K562 (cell line): Measurements from ENCODE around the gene BCKDHB. TPM values are rescaled to one million over a fixed set of nuclear protein-coding genes. Genes with fewer than 3 reads are reported as not detected.

ENCODE experiments used
- C11orf30 ChIP-seq: fragments of 450-650 bp; IDR thresholded peaks from 2 replicates; pipeline ENCODE4 v1.6.1; 2016; ENCODE audit warnings: low read depth, mild to moderate bottlenecking
- CHCHD3 ChIP-seq: fragments of 250-450 bp; sonication (Bioruptor Pico); IDR thresholded peaks from 2 replicates; pipeline ENCODE4 v2.1.2; 2022; ENCODE audit warnings: mild to moderate bottlenecking
- MEF2A ChIP-seq: IDR thresholded peaks from 2 replicates; pipeline ENCODE4 v1.6.1; 2011; ENCODE audit warnings: low read depth, mild to moderate bottlenecking, low read length, moderate library complexity; ENCODE audit not compliant: control insufficient read depth
- PHF8 ChIP-seq: fragments of 200-600 bp; sonication (generic); IDR thresholded peaks from 2 replicates; pipeline ENCODE4 v1.6.1; 2012; ENCODE audit warnings: mixed run types, mild to moderate bottlenecking, inconsistent platforms, low read length, moderate library complexity, borderline replicate concordance
- SRSF9 ChIP-seq: fragments of 200-400 bp; formaldehyde crosslinking; IDR thresholded peaks from 2 replicates; pipeline ENCODE4 v1.6.1; 2017; ENCODE audit warnings: low read depth, low read length, borderline replicate concordance
- TGIF2 ChIP-seq: sonication (generic); formaldehyde crosslinking; IDR thresholded peaks from 2 replicates; pipeline ENCODE4 v1.8.1; 2022; ENCODE audit warnings: mild to moderate bottlenecking, missing genetic modification reagents, moderate library complexity
- YY1 ChIP-seq, 3 experiments: IDR thresholded peaks; 2 replicates each; pipeline ENCODE4 v1.6.1; 2011; ENCODE audit warnings: low read length in 2 of 3, mild to moderate bottlenecking in 2 of 3, moderate library complexity in 2 of 3, borderline replicate concordance in 1 of 3, control low read depth in 1 of 3, low read depth in 1 of 3; ENCODE audit not compliant: insufficient read depth in 3 of 3, insufficient replicate concordance in 2 of 3, control insufficient read depth in 1 of 3, insufficient read length in 1 of 3; ENCODE audit errors: extremely low read depth in 1 of 3
- ZBED1 ChIP-seq: IDR thresholded peaks from 2 replicates; pipeline ENCODE4 v1.6.1; 2014
- ZNF12 ChIP-seq: sonication (generic); formaldehyde crosslinking; IDR thresholded peaks from 2 replicates; pipeline ENCODE4 v1.4.0; 2020; ENCODE audit warnings: mild to moderate bottlenecking, missing genetic modification reagents
- ZNF134 ChIP-seq: fragments of 250-450 bp; sonication (Bioruptor Pico); conservative IDR thresholded peaks from 2 replicates; pipeline ENCODE4 v1.4.0; 2020
- ZNF311 ChIP-seq: fragments of 250-450 bp; sonication (Bioruptor Pico); IDR thresholded peaks from 2 replicates; pipeline ENCODE4 v1.4.0; 2020; ENCODE audit warnings: mild to moderate bottlenecking, moderate library complexity
- polyA plus RNA-seq, 8 experiments: library from polyadenylated mRNA; depleted of rRNA in 4 of 8; stranded (reverse) in 5 of 8; unstranded in 3 of 8; fragments of >200 nt; fragmentation: Nextera tagmentation in 2 of 8; fragmentation: Illumina TruSeq in 1 of 8; extraction: Ambion mirVana in 2 of 8; extraction: Trizol in 1 of 8; gene quantifications; 2 replicates each; pipeline versions ENCODE4 v1.2.1 to v1.2.3, GENCODE V29; 2011 to 2014; ENCODE audit warnings: inconsistent platforms in 1 of 8, missing spikeins in 1 of 8
- total RNA-seq, 7 experiments: library from RNA; depleted of rRNA in 6 of 7; stranded (reverse); fragments of >200 nt in 6 of 7; fragmentation: Illumina TruSeq in 2 of 7; extraction: Trizol in 2 of 7; gene quantifications; 2 replicates each; pipeline versions ENCODE4 v1.2.1 to v1.2.3, GENCODE V29; 2011 to 2021; ENCODE audit warnings: low replicate concordance in 1 of 7
- TF ChIP-seq, protein P1 (sequence below), 2 experiments: fragments of 450-650 bp in 1 of 2; sonication (generic) in 1 of 2; formaldehyde crosslinking in 1 of 2; IDR thresholded peaks; 2 replicates each; pipeline versions ENCODE4 v1.7.1 to v1.9.0; 2016 to 2022; ENCODE audit warnings: inconsistent platforms in 1 of 2, mild to moderate bottlenecking in 1 of 2, missing genetic modification reagents in 1 of 2
- TF ChIP-seq, protein P2 (sequence below), 3 experiments: fragments of 200-800 bp in 1 of 3; fragments of 250-450 bp in 1 of 3; fragments of 450-650 bp in 1 of 3; sonication (Bioruptor Pico) in 1 of 3; sonication (Bioruptor generic) in 1 of 3; formaldehyde crosslinking in 1 of 3; IDR thresholded peaks; 2 replicates each; pipeline versions ENCODE4 v1.6.1 to v1.8.0; 2016 to 2022; ENCODE audit warnings: mild to moderate bottlenecking in 2 of 3, missing genetic modification characterization in 2 of 3, missing compliant biosample characterization in 1 of 3, moderate library complexity in 1 of 3

The BCKDHB gene
- total and polyA plus RNA-seq, 9 of the 15 experiments (the other 6 are each of a cell fraction or from before 2014, with no cell fraction given), result 4.1 to 23.7 (median 7.5) TPM

DNA sequence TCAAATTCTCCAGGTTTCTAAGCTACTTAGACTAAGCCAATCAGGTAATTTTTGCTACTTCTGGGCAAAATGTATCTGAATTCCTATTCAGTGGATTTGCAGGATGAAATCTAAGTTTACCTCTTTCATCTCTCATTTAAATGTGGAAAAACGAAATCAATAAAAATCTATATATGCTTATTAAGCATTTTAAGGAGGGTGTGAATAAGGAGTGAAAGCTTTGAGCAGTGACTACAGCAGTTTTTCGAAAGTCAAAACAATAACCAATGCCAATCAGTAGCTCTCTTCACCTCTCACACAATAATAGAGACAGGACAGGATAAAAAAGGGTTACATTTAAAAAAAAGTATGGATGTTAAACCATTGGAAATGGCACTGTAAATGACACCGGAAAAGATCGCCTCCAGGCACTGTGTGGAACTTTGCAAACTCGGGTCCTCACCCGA is 476 bp upstream of the BCKDHB start (continued):
- TF ChIP-seq, protein P1, sequence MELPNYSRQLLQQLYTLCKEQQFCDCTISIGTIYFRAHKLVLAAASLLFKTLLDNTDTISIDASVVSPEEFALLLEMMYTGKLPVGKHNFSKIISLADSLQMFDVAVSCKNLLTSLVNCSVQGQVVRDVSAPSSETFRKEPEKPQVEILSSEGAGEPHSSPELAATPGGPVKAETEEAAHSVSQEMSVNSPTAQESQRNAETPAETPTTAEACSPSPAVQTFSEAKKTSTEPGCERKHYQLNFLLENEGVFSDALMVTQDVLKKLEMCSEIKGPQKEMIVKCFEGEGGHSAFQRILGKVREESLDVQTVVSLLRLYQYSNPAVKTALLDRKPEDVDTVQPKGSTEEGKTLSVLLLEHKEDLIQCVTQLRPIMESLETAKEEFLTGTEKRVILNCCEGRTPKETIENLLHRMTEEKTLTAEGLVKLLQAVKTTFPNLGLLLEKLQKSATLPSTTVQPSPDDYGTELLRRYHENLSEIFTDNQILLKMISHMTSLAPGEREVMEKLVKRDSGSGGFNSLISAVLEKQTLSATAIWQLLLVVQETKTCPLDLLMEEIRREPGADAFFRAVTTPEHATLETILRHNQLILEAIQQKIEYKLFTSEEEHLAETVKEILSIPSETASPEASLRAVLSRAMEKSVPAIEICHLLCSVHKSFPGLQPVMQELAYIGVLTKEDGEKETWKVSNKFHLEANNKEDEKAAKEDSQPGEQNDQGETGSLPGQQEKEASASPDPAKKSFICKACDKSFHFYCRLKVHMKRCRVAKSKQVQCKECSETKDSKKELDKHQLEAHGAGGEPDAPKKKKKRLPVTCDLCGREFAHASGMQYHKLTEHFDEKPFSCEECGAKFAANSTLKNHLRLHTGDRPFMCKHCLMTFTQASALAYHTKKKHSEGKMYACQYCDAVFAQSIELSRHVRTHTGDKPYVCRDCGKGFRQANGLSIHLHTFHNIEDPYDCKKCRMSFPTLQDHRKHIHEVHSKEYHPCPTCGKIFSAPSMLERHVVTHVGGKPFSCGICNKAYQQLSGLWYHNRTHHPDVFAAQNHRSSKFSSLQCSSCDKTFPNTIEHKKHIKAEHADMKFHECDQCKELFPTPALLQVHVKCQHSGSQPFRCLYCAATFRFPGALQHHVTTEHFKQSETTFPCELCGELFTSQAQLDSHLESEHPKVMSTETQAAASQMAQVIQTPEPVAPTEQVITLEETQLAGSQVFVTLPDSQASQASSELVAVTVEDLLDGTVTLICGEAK (IDR thresholded peaks at IDR 0.05), result 0 out of 2 replicates have a peak, but pooled peaks have one; percentile 39
- TF ChIP-seq, protein P1 (CRISPR knock-in tag; IDR thresholded peaks at IDR 0.05), result no peak
- peak; percentile 39; the same call in 1 of the 2 replicates for TF ChIP-seq PHF8
- TF ChIP-seq TGIF2 (CRISPR knock-in tag), result no peak
- TF ChIP-seq, protein P2, sequence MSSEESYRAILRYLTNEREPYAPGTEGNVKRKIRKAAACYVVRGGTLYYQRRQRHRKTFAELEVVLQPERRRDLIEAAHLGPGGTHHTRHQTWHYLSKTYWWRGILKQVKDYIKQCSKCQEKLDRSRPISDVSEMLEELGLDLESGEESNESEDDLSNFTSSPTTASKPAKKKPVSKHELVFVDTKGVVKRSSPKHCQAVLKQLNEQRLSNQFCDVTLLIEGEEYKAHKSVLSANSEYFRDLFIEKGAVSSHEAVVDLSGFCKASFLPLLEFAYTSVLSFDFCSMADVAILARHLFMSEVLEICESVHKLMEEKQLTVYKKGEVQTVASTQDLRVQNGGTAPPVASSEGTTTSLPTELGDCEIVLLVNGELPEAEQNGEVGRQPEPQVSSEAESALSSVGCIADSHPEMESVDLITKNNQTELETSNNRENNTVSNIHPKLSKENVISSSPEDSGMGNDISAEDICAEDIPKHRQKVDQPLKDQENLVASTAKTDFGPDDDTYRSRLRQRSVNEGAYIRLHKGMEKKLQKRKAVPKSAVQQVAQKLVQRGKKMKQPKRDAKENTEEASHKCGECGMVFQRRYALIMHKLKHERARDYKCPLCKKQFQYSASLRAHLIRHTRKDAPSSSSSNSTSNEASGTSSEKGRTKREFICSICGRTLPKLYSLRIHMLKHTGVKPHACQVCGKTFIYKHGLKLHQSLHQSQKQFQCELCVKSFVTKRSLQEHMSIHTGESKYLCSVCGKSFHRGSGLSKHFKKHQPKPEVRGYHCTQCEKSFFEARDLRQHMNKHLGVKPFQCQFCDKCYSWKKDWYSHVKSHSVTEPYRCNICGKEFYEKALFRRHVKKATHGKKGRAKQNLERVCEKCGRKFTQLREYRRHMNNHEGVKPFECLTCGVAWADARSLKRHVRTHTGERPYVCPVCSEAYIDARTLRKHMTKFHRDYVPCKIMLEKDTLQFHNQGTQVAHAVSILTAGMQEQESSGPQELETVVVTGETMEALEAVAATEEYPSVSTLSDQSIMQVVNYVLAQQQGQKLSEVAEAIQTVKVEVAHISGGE (CRISPR knock-in tag; IDR thresholded peaks at IDR 0.05), result no peak; a peak in 1 of 6 replicates
- TF ChIP-seq CHCHD3 (CRISPR knock-in tag), result no peak
- no peak for TF ChIP-seq YY1 (IDR thresholded peaks at IDR 0.05; ENCODE audit: borderline replicate concordance in 1 of 3, control insufficient read depth in 1 of 3, extremely low read depth in 1 of 3, insufficient read depth in 3 of 3, insufficient read length in 1 of 3, insufficient replicate concordance in 2 of 3, low read depth in 1 of 3, low read length in 2 of 3)
- TF ChIP-seq SRSF9, result no peak
- no peak for TF ChIP-seq ZBED1
- TF ChIP-seq ZNF134 (CRISPR knock-in tag), result no peak
- TF ChIP-seq ZNF311, result no peak
- TF ChIP-seq C11orf30, result peak; percentile 94
- no peak for TF ChIP-seq ZNF12 (CRISPR knock-in tag)
- no peak for TF ChIP-seq MEF2A
